H1 (cell line): ENCODE results near the gene C16orf95. TPM values are rescaled to one million over a fixed set of nuclear protein-coding genes. Genes with fewer than 3 reads are reported as not detected.
A peak's percentile ranks its signal among the peaks of the same experiment; 100 is the strongest.

ENCODE experiments used
- CTCF ChIA-PET: fragments of 300-600 bp; sonication (Branson Sonifier 250); formaldehyde crosslinking; loops from one replicate; lab custom pipeline; 2021; ENCODE audit not compliant: partially characterized antibody; lab: Charles Lee
- POLR2A ChIA-PET: fragments of 300-600 bp; sonication (Branson Sonifier 250); formaldehyde crosslinking; loops from one replicate; lab custom pipeline; 2021; ENCODE audit warnings: inconsistent platforms; ENCODE audit not compliant: partially characterized antibody; lab: Charles Lee
- DNase-seq, 2 experiments: peaks; one replicate each; pipeline versions ENCODE4 v3.0.0 to v3.0.0-alpha.2; 2010 to 2022; ENCODE audit warnings: low spot score in 2 of 2, low read depth in 1 of 2, mixed read lengths in 1 of 2
- FAIRE-seq: peaks from 2 replicates; lab custom pipeline; 2011; peaks lifted over from hg19 to GRCh38; lab: Jason Lieb, UNC
- H2AFZ ChIP-seq: 2 replicates; pipeline ENCODE4 v1.8.1; 2012; ENCODE audit warnings: low read length, inconsistent platforms
- H2AK5ac ChIP-seq: 2 replicates; pipeline ENCODE4 v1.6.1; 2013; ENCODE audit warnings: low read depth, low read length
- H2BK120ac ChIP-seq: replicated peaks from 2 replicates; pipeline ENCODE3; 2013; ENCODE audit warnings: low read depth, low read length, inconsistent platforms
- H2BK12ac ChIP-seq: 2 replicates; pipeline ENCODE4 v1.6.1; 2013; ENCODE audit warnings: low read depth, low read length
- H2BK15ac ChIP-seq: 2 replicates; pipeline ENCODE4 v1.6.1; 2013; ENCODE audit warnings: low read length
- H2BK20ac ChIP-seq: 2 replicates; pipeline ENCODE4 v1.6.1; 2013; ENCODE audit warnings: low read length
- H2BK5ac ChIP-seq: 2 replicates; pipeline ENCODE4 v1.6.1; 2013; ENCODE audit warnings: low read depth, low read length
- H3K14ac ChIP-seq: 2 replicates; pipeline ENCODE4 v1.6.1; 2013; ENCODE audit warnings: inconsistent platforms; ENCODE audit not compliant: insufficient read length
- H3K18ac ChIP-seq: 2 replicates; pipeline ENCODE4 v1.6.1; 2013; ENCODE audit warnings: low read length; ENCODE audit errors: extremely low read depth
- H3K23ac ChIP-seq: 2 replicates; pipeline ENCODE4 v1.6.1; 2013; ENCODE audit warnings: inconsistent platforms; ENCODE audit not compliant: insufficient read length
- H3K23me2 ChIP-seq: 2 replicates; pipeline ENCODE4 v1.6.1; 2013; ENCODE audit warnings: low read depth, low read length
- H3K27ac ChIP-seq: 2 replicates; pipeline ENCODE4 v1.6.1; 2011; ENCODE audit warnings: low read depth, low read length, inconsistent platforms
- H3K27me3 ChIP-seq, 4 experiments: replicated peaks in 1 of 4; 1 replicate in 1 of 4; 2 replicates in 3 of 4; pipeline versions ENCODE4 v1.6.1 to v1.8.1; 2011 to 2013; ENCODE audit warnings: low read length in 3 of 4, mild to moderate bottlenecking in 3 of 4, inconsistent platforms in 2 of 4, mixed read lengths in 2 of 4, moderate library complexity in 1 of 4; ENCODE audit not compliant: control insufficient read depth in 3 of 4, insufficient read depth in 3 of 4; ENCODE audit errors: extremely low read depth in 1 of 4
- H3K36me3 ChIP-seq, 4 experiments: 2 replicates each; pipeline versions ENCODE4 v1.6.1 to v1.8.1; 2011 to 2013; ENCODE audit warnings: mild to moderate bottlenecking in 4 of 4, low read length in 3 of 4, moderate library complexity in 2 of 4, control low read depth in 1 of 4, inconsistent platforms in 1 of 4; ENCODE audit not compliant: insufficient read depth in 4 of 4, control insufficient read depth in 2 of 4
- H3K4ac ChIP-seq: replicated peaks from 2 replicates; pipeline ENCODE3; 2013; ENCODE audit warnings: low read length, low read depth, mixed read lengths, inconsistent platforms; ENCODE audit not compliant: insufficient read length
- H3K4me1 ChIP-seq, 4 experiments: replicated peaks in 1 of 4; 1 replicate in 1 of 4; 2 replicates in 3 of 4; pipeline versions ENCODE4 v1.6.1 to v1.8.1; 2011 to 2013; ENCODE audit warnings: low read length in 3 of 4, inconsistent platforms in 2 of 4, mixed read lengths in 1 of 4; ENCODE audit not compliant: insufficient read depth in 4 of 4, control insufficient read depth in 3 of 4
- H3K4me2 ChIP-seq, 2 experiments: 2 replicates each; pipeline versions ENCODE4 v1.6.1 to v1.8.1; 2011 to 2013; ENCODE audit warnings: low read depth in 2 of 2, low read length in 2 of 2, control low read depth in 1 of 2, inconsistent platforms in 1 of 2, mild to moderate bottlenecking in 1 of 2; ENCODE audit not compliant: insufficient read depth in 1 of 2
- H3K4me3 ChIP-seq, 4 experiments: fragments of 200-600, 300-600 bp in 1 of 4; sonication (generic), shearing (Covaris generic), sonication (Bioruptor Twin) in 1 of 4; 2 replicates each; pipeline versions ENCODE4 v1.5.1 to v1.8.1; 2011 to 2016; ENCODE audit warnings: low read length in 4 of 4, low read depth in 3 of 4, control low read depth in 2 of 4, inconsistent platforms in 2 of 4, mild to moderate bottlenecking in 2 of 4, mixed read lengths in 1 of 4, moderate library complexity in 1 of 4; ENCODE audit not compliant: insufficient read depth in 2 of 4; ENCODE audit errors: extremely low read depth in 1 of 4
- H3K56ac ChIP-seq: replicated peaks from 2 replicates; pipeline ENCODE3; 2013; ENCODE audit warnings: low read depth, mild to moderate bottlenecking, mixed read lengths, low read length, inconsistent platforms; ENCODE audit not compliant: insufficient read length
- H3K79me1 ChIP-seq: 2 replicates; pipeline ENCODE4 v1.6.1; 2013; ENCODE audit warnings: low read depth, low read length, control low read depth
- H3K79me2 ChIP-seq, 2 experiments: 2 replicates each; pipeline versions ENCODE4 v1.6.1 to v1.8.1; 2012 to 2013; ENCODE audit warnings: low read length in 2 of 2, mild to moderate bottlenecking in 2 of 2, inconsistent platforms in 1 of 2; ENCODE audit not compliant: insufficient read depth in 2 of 2, control insufficient read depth in 1 of 2
- H3K9ac ChIP-seq, 4 experiments: replicated peaks in 1 of 4; 1 replicate in 1 of 4; 2 replicates in 3 of 4; pipeline versions ENCODE4 v1.6.1 to v1.8.1; 2011 to 2013; ENCODE audit warnings: low read depth in 3 of 4, low read length in 3 of 4, control low read depth in 2 of 4, mild to moderate bottlenecking in 2 of 4, moderate library complexity in 2 of 4, inconsistent platforms in 1 of 4; ENCODE audit errors: extremely low read depth in 1 of 4
- H3K9me3 ChIP-seq, 2 experiments: 2 replicates each; pipeline versions ENCODE4 v1.6.1 to v1.8.1; 2012 to 2013; ENCODE audit warnings: mild to moderate bottlenecking in 2 of 2, moderate library complexity in 2 of 2, control low read depth in 1 of 2, inconsistent platforms in 1 of 2, low read depth in 1 of 2, low read length in 1 of 2, mixed read lengths in 1 of 2; ENCODE audit not compliant: insufficient read depth in 2 of 2
- H4K20me1 ChIP-seq, 2 experiments: replicated peaks in 1 of 2; 2 replicates each; pipeline versions ENCODE3 to v1.8.1; 2011 to 2013; ENCODE audit warnings: inconsistent platforms in 2 of 2, low read length in 2 of 2, mild to moderate bottlenecking in 1 of 2; ENCODE audit not compliant: insufficient read depth in 2 of 2, control insufficient read depth in 1 of 2
- H4K5ac ChIP-seq: 2 replicates; pipeline ENCODE4 v1.6.1; 2013; ENCODE audit warnings: low read length, low read depth, mixed read lengths, inconsistent platforms; ENCODE audit not compliant: insufficient read length
- H4K8ac ChIP-seq: 2 replicates; pipeline ENCODE4 v1.8.0; 2013; ENCODE audit warnings: mild to moderate bottlenecking, moderate library complexity, low read length, inconsistent platforms; ENCODE audit not compliant: insufficient read depth; ENCODE audit errors: extremely low read depth
- H4K91ac ChIP-seq: replicated peaks from 2 replicates; pipeline ENCODE3; 2013; ENCODE audit warnings: low read length, mixed read lengths, inconsistent platforms; ENCODE audit not compliant: insufficient read length
- BACH1 ChIP-seq: IDR thresholded peaks from 2 replicates; pipeline ENCODE4 v1.6.1; 2012; ENCODE audit warnings: low read length, improper control_type of control experiment
- BRCA1 ChIP-seq: IDR thresholded peaks from 2 replicates; pipeline ENCODE4 v1.6.1; 2012; ENCODE audit warnings: low read depth, low read length, improper control_type of control experiment
- EGR1 ChIP-seq: IDR thresholded peaks from 2 replicates; pipeline ENCODE4 v1.6.1; 2011; ENCODE audit warnings: low read depth, low read length, borderline replicate concordance
- EZH2 ChIP-seq: fragments of 200-600 bp; sonication (generic); IDR thresholded peaks from 2 replicates; pipeline ENCODE4 v1.7.1; 2012; ENCODE audit warnings: low read depth, mild to moderate bottlenecking, moderate library complexity, low read length, inconsistent platforms; ENCODE audit not compliant: severe bottlenecking
- GABPA ChIP-seq: IDR thresholded peaks from 2 replicates; pipeline ENCODE4 v1.6.1; 2011; ENCODE audit warnings: mild to moderate bottlenecking, low read length, moderate library complexity, borderline replicate concordance; ENCODE audit not compliant: insufficient read depth
- PHF8 ChIP-seq: fragments of 200-600 bp; sonication (generic); conservative IDR thresholded peaks from 2 replicates; pipeline ENCODE4 v1.7.1; 2012; ENCODE audit warnings: low read depth, mild to moderate bottlenecking, inconsistent platforms, low read length, moderate library complexity
- POU5F1 ChIP-seq: IDR thresholded peaks from 2 replicates; pipeline ENCODE4 v1.6.1; 2011; ENCODE audit warnings: low read depth, mild to moderate bottlenecking, low read length, moderate library complexity
- SIRT6 ChIP-seq: IDR thresholded peaks from one replicate; pipeline ENCODE4 v1.7.1; 2012; ENCODE audit warnings: low read length, inconsistent platforms
- SP1 ChIP-seq: IDR thresholded peaks from 2 replicates; pipeline ENCODE4 v1.6.1; 2011; ENCODE audit warnings: low read depth, low read length
- SRF ChIP-seq: IDR thresholded peaks from 2 replicates; pipeline ENCODE4 v1.6.1; 2011; ENCODE audit warnings: mild to moderate bottlenecking, low read depth, low read length, moderate library complexity
- TCF12 ChIP-seq: IDR thresholded peaks from 2 replicates; pipeline ENCODE4 v1.6.1; 2011; ENCODE audit warnings: low read depth, mild to moderate bottlenecking, low read length
- YY1 ChIP-seq: IDR thresholded peaks from 2 replicates; pipeline ENCODE4 v1.6.1; 2011; ENCODE audit warnings: low read depth, mild to moderate bottlenecking, low read length
- WGBS, 2 experiments: shearing (Covaris generic) in 1 of 2; methylation state at CpG; one replicate each; pipeline versions ENCODE4 v1.1.6 to v1.1.7; 2013 to 2015; ENCODE audit warnings: low lambda C conversion rate in 2 of 2, mixed read lengths in 2 of 2, inconsistent platforms in 1 of 2, low coverage in 1 of 2, missing lambda C conversion rate in 1 of 2; ENCODE audit not compliant: insufficient replicate concordance in 2 of 2, insufficient coverage in 1 of 2, insufficient read length in 1 of 2; ENCODE audit errors: extremely low coverage in 1 of 2, missing lambda C conversion rate in 1 of 2; 5-methylcytosine and 5-hydroxymethylcytosine counted together
- polyA plus RNA-seq, 7 experiments: library from polyadenylated mRNA; depleted of rRNA in 3 of 7; stranded (reverse) in 5 of 7; unstranded in 2 of 7; fragments of >200 nt in 5 of 7; fragments of 200-250 nt in 2 of 7; gene quantifications; 1 replicate in 5 of 7; 2 replicates in 1 of 7; 4 replicates in 1 of 7; pipeline versions ENCODE4 v1.2.1 to v1.2.3, GENCODE V29; 2011 to 2013; ENCODE audit warnings: missing spikeins in 2 of 7, mixed read lengths in 2 of 7
- total RNA-seq: library from RNA; stranded (reverse); fragmentation: NEBNext Ultra II Directional; extraction: Animal tissue kit (Norgen Biotek cat#: 25700); gene quantifications from 2 replicates; pipeline ENCODE4 v1.2.1, GENCODE V29; 2021
- TF ChIP-seq, protein P1 (sequence below): IDR thresholded peaks from 2 replicates; pipeline ENCODE4 v1.6.1; 2011; ENCODE audit warnings: low read depth, mild to moderate bottlenecking, low read length; ENCODE audit not compliant: insufficient read depth
- TF ChIP-seq, protein P2 (sequence below): IDR thresholded peaks from 2 replicates; pipeline ENCODE4 v1.6.1; 2011; ENCODE audit warnings: low read length, improper control_type of control experiment

The C16orf95 gene
- total and polyA plus RNA-seq, 2 of the 8 experiments (the other 6 are each of a cell fraction or from before 2014, with no cell fraction given): 5.0 to 5.4 TPM

DNA sequence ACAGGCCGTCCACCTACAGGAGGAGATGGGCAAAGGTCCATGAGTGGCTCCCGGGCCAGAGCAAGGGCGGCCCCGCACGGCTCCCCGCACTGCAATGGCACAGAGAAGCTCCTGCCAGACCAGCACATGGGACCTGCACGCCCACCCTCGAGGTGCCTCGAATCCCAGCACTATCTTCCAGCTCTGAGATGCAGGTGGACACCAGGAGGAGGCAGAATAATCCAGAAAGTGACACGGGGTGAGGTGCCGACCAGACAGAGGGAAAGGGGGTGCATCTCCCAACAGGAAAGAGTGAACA, 26.5 kb upstream of the C16orf95 start:
- Histone ChIP-seq H4K91ac (no peak overlapping the region), H3K23me2 (no peaks in the 10 kb centered on the region), H2BK20ac (no peak overlapping the region), H2BK120ac (no peak overlapping the region), H3K4me1 (peaks cover 0 to 11% (median 1%) of the 10 kb centered on the region in 4 experiments; a peak in 3 of 7 replicates), H4K5ac (no peak overlapping the region), H3K36me3 (peaks cover 0 to 5% (median 3%) of the 10 kb centered on the region in 4 experiments; a peak in 5 of 8 replicates), H3K4me2 (no peak overlapping the region), H4K20me1 (peaks cover 0 to 2% of the 10 kb centered on the region in 2 experiments), H3K14ac (no peak overlapping the region), H3K27ac (no peak overlapping the region), H2BK15ac (no peak overlapping the region), H3K79me1 (peaks cover 6% of the 10 kb centered on the region; the same call in 1 of the 2 replicates), H2BK12ac (no peak overlapping the region), H3K27me3 (no peaks in the 10 kb centered on the region), H3K79me2 (no peaks in the 10 kb centered on the region; a peak in 1 of 4 replicates), H3K4me3 (no peak overlapping the region), H3K9ac (no peak overlapping the region), H3K18ac (no peak overlapping the region), H3K56ac (no peak overlapping the region), H2AFZ (no peak overlapping the region), H4K8ac (no peak overlapping the region), H2AK5ac (no peak overlapping the region), H3K9me3 (no peaks in the 10 kb centered on the region), H3K23ac (no peak overlapping the region), H2BK5ac (peak overlapping the region; percentile 44; the same call in 1 of the 2 replicates), H3K4ac (no peak overlapping the region)
- POLR2A ChIA-PET: interaction anchor here (0.8 kb wide), 1 partner anchor 41 kb away, joined by 3 read pairs; no protein-coding TSS in a partner anchor
- TF ChIP-seq SRF (no peak), BACH1 (no peak), EGR1 (no peak), PHF8 (no peak), SP1 (no peak), BRCA1 (no peak), YY1 (no peak), TCF12 (no peak), POU5F1 (no peak), GABPA (no peak), SIRT6 (no peak), EZH2 (no peak)
- TF ChIP-seq, protein P1, sequence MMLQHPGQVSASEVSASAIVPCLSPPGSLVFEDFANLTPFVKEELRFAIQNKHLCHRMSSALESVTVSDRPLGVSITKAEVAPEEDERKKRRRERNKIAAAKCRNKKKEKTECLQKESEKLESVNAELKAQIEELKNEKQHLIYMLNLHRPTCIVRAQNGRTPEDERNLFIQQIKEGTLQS: no peak
- TF ChIP-seq, protein P2, sequence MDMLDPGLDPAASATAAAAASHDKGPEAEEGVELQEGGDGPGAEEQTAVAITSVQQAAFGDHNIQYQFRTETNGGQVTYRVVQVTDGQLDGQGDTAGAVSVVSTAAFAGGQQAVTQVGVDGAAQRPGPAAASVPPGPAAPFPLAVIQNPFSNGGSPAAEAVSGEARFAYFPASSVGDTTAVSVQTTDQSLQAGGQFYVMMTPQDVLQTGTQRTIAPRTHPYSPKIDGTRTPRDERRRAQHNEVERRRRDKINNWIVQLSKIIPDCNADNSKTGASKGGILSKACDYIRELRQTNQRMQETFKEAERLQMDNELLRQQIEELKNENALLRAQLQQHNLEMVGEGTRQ: no peak
- FAIRE-seq: no peak
- DNase-seq: no peak
- CTCF ChIA-PET: interaction anchor here (0.8 to 1.7 kb wide), 4 partner anchors 11 to 109 kb away, joined by 3 to 5 read pairs (median 4); no protein-coding TSS in a partner anchor
- WGBS, 2 experiments: 97% methylated on average over 11 of the region's 11 CpGs; no CpG with 5 or more reads in 1 of the 2 experiments
